GM13976 (cell line): Measurements from ENCODE around the gene IFITM2.
"Not testable (repeated sequence)": the region's sequence is repeated elsewhere in the genome, so short reads cannot be mapped to it uniquely, and the experiment has no call there.

Source experiments
- DNase-seq: peaks from one replicate; pipeline ENCODE4 v3.0.0; 2012; ENCODE audit warnings: low spot score
- in situ Hi-C: fragments of 300-500 bp; cut with MboI; formaldehyde crosslinking; loops from one replicate; pipeline ENCODE4 v1.12.0; 2022; ENCODE audit warnings: low sequenced_read_pairs, mixed read lengths, inconsistent platforms; ENCODE audit not compliant: unreplicated experiment
- TF ChIP-seq, protein P1 (sequence below): IDR thresholded peaks from 2 replicates; pipeline ENCODE4 v1.5.1; 2012; ENCODE audit warnings: borderline replicate concordance, mild to moderate bottlenecking; ENCODE audit not compliant: insufficient read depth; ENCODE audit errors: extremely low read depth, missing control alignments, control extremely low read depth

IFITM2 gene

DNA sequence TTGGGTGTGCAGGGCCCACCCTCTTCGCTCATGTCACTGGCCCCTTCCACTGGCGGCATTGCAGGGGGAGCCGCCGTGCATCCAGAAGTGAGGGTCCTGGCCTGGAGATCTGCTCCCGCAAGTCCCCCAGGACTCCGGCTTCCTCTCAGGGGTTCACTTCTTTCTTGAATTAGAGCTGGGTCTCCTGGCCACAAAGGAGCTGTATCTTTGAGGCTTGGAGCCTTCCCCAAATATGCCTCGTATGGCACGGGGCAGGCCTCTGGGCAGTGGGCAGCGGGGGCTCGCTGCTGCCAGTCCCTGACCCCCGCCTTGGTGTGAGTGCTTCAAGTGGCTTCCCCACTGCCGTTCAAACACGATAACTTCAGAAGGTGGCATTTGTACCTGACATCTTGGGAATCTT, 20.4 kb downstream of the IFITM2 start:
- in situ Hi-C loops, result no loop called here
- TF ChIP-seq, protein P1, sequence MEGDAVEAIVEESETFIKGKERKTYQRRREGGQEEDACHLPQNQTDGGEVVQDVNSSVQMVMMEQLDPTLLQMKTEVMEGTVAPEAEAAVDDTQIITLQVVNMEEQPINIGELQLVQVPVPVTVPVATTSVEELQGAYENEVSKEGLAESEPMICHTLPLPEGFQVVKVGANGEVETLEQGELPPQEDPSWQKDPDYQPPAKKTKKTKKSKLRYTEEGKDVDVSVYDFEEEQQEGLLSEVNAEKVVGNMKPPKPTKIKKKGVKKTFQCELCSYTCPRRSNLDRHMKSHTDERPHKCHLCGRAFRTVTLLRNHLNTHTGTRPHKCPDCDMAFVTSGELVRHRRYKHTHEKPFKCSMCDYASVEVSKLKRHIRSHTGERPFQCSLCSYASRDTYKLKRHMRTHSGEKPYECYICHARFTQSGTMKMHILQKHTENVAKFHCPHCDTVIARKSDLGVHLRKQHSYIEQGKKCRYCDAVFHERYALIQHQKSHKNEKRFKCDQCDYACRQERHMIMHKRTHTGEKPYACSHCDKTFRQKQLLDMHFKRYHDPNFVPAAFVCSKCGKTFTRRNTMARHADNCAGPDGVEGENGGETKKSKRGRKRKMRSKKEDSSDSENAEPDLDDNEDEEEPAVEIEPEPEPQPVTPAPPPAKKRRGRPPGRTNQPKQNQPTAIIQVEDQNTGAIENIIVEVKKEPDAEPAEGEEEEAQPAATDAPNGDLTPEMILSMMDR, result no peak
- no peak for DNase-seq

DNA sequence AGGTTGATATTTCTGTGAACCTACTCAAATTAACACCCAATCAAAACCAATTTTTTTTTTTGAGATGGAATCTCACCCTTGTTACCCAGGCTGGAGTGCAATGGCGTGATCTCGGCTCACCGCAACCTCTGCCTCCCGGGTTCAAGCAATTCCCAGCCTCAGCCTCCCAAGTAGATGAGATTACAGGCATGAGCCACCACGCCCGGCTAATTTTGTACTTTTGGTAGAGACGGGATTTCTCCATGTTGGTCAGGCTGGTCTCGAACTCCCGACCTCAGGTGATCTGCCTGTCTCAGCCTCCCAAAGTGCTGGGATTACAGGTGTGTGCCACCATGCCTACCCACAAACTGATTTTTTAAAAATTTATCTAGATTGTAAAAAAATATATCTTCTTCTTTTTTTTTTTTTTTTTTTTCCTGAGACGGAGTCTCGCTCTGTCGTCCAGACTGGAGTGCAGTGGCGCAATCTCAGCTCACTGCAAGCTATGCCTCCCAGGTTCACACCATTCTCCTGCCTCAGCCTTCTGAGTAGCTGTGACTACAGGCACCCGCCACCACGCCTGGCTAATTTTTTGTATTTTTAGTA, 21.0 kb downstream of the IFITM2 start:
- in situ Hi-C loops, DNase-seq: not testable (repeated sequence)

- in situ Hi-C loops, result no loop called here
- TF ChIP-seq, protein P1, result no peak
- DNase-seq, result no peak
Observed at GRCh38 chr11:329886-330253, 22.3 kb downstream of the IFITM2 start.

DNA sequence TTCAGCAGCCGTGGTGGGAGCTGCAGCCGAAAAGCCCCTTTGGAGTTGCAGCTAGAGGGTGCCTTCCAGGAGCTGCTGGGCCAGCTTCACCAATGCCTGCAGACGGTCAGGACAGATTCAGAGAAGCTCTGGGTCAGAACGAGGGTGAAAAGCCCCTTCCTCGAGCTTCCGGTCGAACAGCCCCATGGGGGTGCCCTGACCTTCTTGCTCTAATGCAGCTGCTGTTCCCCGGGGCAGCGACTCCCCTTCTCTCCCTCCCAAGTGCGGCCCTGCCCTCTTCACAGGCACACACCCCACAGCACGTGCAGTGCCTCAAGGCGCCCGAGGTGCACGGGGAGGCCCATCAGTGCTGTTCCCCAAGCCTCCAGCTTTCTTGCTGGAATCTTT, 22.7 kb downstream of the IFITM2 start:
- DNase-seq, result no peak
- in situ Hi-C loops, result no loop called here
- TF ChIP-seq, protein P1, result no peak

DNA sequence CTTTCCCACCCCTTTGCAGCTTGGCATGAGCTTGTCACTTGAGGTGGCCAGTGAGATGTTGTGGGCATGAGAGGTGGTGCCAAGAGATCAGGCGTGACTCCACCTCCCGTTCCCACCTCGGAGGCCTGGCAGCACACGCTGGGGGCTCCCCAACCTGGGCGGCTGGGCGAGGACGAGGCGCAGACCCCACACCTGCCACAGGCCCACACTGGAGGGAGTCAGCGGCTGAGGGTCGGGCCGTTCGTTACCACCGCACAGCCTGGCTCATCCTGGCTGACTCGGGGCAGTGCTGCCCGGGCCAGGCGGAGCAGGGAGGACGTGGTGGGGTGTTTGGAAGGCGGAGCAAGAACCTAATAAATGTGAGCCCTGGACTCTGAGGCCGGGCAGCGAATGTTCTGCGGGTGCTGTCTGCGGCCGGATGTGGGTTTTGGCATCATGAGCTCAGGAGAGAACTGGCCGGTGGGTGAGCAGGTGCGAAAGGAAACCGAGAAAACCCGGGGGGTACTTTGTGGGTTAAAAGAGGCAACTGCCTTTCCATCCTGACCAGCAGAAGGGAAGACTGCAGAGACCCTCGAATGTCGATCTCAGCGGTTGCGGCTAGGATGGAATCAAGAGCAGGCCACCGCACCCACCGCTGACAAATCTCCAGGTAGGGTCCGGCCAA, 23.2 kb downstream of the IFITM2 start:
- TF ChIP-seq, protein P1, result no peak
- DNase-seq, result no peak
- in situ Hi-C loops, result no loop called here

DNA sequence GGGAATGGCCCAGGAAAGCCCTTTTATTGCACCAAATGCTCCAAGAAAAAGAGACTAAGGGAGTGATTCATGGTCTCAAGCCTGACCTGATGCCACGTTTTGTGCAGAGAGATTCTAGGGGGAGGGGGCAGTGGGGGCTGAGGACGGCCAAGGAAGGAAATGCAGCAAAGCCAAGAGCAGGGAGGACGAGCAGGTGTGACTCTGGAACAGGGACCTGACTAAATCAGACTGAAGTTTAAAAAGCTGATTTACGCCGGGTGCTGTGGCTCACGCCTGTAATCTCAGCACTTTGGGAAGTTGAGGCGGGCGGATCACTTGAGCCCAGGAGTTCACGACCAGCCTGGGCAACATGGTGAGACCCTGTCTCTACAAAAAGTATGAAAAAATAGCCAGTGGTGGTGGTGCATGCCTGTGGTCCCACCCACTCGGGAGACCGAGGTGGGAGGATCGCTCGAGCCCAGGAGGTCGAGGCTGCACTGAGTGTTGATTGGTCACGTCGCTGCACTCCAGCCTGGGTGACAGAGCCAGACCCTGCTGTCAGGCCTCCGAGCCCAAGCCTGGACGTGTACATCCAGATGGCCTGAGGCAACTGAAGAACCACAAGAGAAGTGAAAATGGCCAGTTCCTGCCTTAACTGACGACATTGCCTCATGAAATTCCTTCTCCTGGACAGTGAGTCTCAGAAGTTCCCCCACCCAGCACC, 23.9 kb downstream of the IFITM2 start:
- no peak for DNase-seq
- in situ Hi-C loops, result no loop called here
- TF ChIP-seq, protein P1, result no peak
